Coronary artery (tissue), 2 donors: ENCODE results near the gene RAB30.

Experiments
- DNase-seq: peaks from one replicate; pipeline ENCODE4 v3.0.0-alpha.2; 2017; ENCODE audit warnings: low spot score
- H3K27ac ChIP-seq, 2 donors: fragments of 200-600 bp; sonication (generic); one replicate each; pipeline ENCODE4 v1.5.1; 2016 to 2019
- H3K4me3 ChIP-seq: fragments of 200-600 bp; sonication (generic); 2 replicates; pipeline ENCODE4 v1.5.1; 2016; ENCODE audit warnings: mild to moderate bottlenecking, moderate library complexity
- CTCF ChIP-seq: fragments of 200-600 bp; sonication (generic); IDR thresholded peaks from one replicate; pipeline ENCODE4 v1.5.1; 2019; ENCODE audit warnings: antibody characterized with exemption

RAB30 gene

GRCh38 chr11:83092488-83093384 lies 21.0 kb upstream of the RAB30 start:
- TF ChIP-seq CTCF = no peak
- no peak for DNase-seq
- Histone ChIP-seq H3K4me3 (no peak overlapping the region), H3K27ac (no peak overlapping the region)

- Histone ChIP-seq H3K4me3 (no peak overlapping the region), H3K27ac (no peak overlapping the region)
- no peak for TF ChIP-seq CTCF
- no peak for DNase-seq
Measured at GRCh38 chr11:83088965-83089364, 17.3 kb upstream of the RAB30 start.

GRCh38 chr11:83087035-83087434 lies 15.3 kb upstream of the RAB30 start:
- no peak for DNase-seq
- no peak overlapping the region for H3K4me3 ChIP-seq
- no peak overlapping the region for H3K27ac ChIP-seq
- no peak for TF ChIP-seq CTCF

- H3K4me3 ChIP-seq = no peak overlapping the region
- no peak for TF ChIP-seq CTCF
- no peak overlapping the region for H3K27ac ChIP-seq
- DNase-seq = no peak
Measured at GRCh38 chr11:83079820-83080219, 8.1 kb upstream of the RAB30 start.

GRCh38 chr11:83078269-83078668 lies 6.6 kb upstream of the RAB30 start:
- no peak for TF ChIP-seq CTCF
- Histone ChIP-seq H3K27ac (no peak overlapping the region), H3K4me3 (no peak overlapping the region)
- no peak for DNase-seq

- no peak for DNase-seq
- TF ChIP-seq CTCF = no peak
- no peak overlapping the region for H3K27ac ChIP-seq
- no peak overlapping the region for H3K4me3 ChIP-seq
Measured at GRCh38 chr11:83073884-83074283, 2.2 kb upstream of the RAB30 start.

- Histone ChIP-seq H3K4me3 (peak overlapping the region; percentile 82), H3K27ac (peak overlapping the region; percentile 90 to 94)
- no peak for DNase-seq
- no peak for TF ChIP-seq CTCF
Measured at GRCh38 chr11:83073258-83073657, 1.6 kb upstream of the RAB30 start.
